HFFc6 (cell line): ENCODE measurements around the gene FMN1. TPM values are rescaled to one million over a fixed set of nuclear protein-coding genes. Genes with fewer than 3 reads are reported as not detected.

Source experiments
- DNase-seq: peaks from one replicate; pipeline ENCODE4 v3.0.0-alpha.2; 2018
- H3K27ac Mint-ChIP-seq: 2 replicates; pipeline ENCODE4 v1.8.0; 2020; ENCODE audit warnings: mild to moderate bottlenecking, mixed read lengths
- H3K27me3 Mint-ChIP-seq: 2 replicates; pipeline ENCODE4 v1.8.0; 2021; ENCODE audit warnings: mild to moderate bottlenecking, moderate library complexity, mixed read lengths; ENCODE audit not compliant: insufficient read depth
- H3K36me3 Mint-ChIP-seq: 2 replicates; pipeline ENCODE4 v1.8.0; 2021; ENCODE audit warnings: low read depth, mixed read lengths
- H3K4me1 Mint-ChIP-seq: 2 replicates; pipeline ENCODE4 v1.8.0; 2020; ENCODE audit warnings: low read depth, mixed read lengths
- H3K4me3 Mint-ChIP-seq: 2 replicates; pipeline ENCODE4 v1.8.0; 2020; ENCODE audit warnings: mild to moderate bottlenecking, moderate library complexity, mixed read lengths
- H3K9me3 Mint-ChIP-seq: 2 replicates; pipeline ENCODE4 v1.8.0; 2020; ENCODE audit warnings: mild to moderate bottlenecking, mixed read lengths
- CTCF ChIP-seq: fragments of 200-600 bp; sonication (generic); IDR thresholded peaks from 2 replicates; pipeline ENCODE4 v1.5.0; 2021; ENCODE audit warnings: antibody characterized with exemption, mild to moderate bottlenecking
- total RNA-seq, 6 experiments: library from RNA; stranded (reverse); fragmentation: NEBNext Ultra II Directional; extraction: Animal tissue kit (Norgen Biotek cat#: 25700); gene quantifications; 2 replicates in 1 of 6; 3 replicates in 5 of 6; pipeline ENCODE4 v1.2.3, GENCODE V29; 2021

FMN1 gene
- total RNA-seq, 6 experiments from 2014 or later: 8.3 to 14.0 (median 12.6) TPM

- no peak for TF ChIP-seq CTCF
- no peak for DNase-seq
- Mint-ChIP-seq H3K4me3 (no peak overlapping the region), H3K27ac (no peak overlapping the region), H3K9me3 (no peaks in the 10 kb centered on the region), H3K4me1 (no peaks in the 10 kb centered on the region), H3K27me3 (peaks cover 40% of the 10 kb centered on the region), H3K36me3 (no peaks in the 10 kb centered on the region)
Observed at GRCh38 chr15:33169625-33170024, 24.9 kb downstream of the FMN1 start.

- Mint-ChIP-seq H3K9me3 (no peaks in the 10 kb centered on the region), H3K36me3 (no peaks in the 10 kb centered on the region), H3K4me3 (no peak overlapping the region), H3K4me1 (no peaks in the 10 kb centered on the region), H3K27me3 (peaks cover 43% of the 10 kb centered on the region), H3K27ac (no peak overlapping the region)
- no peak for DNase-seq
- no peak for TF ChIP-seq CTCF
Observed at GRCh38 chr15:33168444-33168843, 26.1 kb downstream of the FMN1 start.

GRCh38 chr15:33163816-33164215 lies 30.7 kb downstream of the FMN1 start:
- no peak overlapping the region for H3K27ac Mint-ChIP-seq
- no peaks in the 10 kb centered on the region for H3K36me3 Mint-ChIP-seq
- H3K27me3 Mint-ChIP-seq: peaks cover 37% of the 10 kb centered on the region
- no peak overlapping the region for H3K4me3 Mint-ChIP-seq
- no peak for DNase-seq
- no peak for TF ChIP-seq CTCF
- H3K4me1 Mint-ChIP-seq: no peaks in the 10 kb centered on the region
- no peaks in the 10 kb centered on the region for H3K9me3 Mint-ChIP-seq

- peaks cover 34% of the 10 kb centered on the region for H3K27me3 Mint-ChIP-seq
- no peak for DNase-seq
- H3K36me3 Mint-ChIP-seq: no peaks in the 10 kb centered on the region
- no peak overlapping the region for H3K27ac Mint-ChIP-seq
- no peak for TF ChIP-seq CTCF
- no peaks in the 10 kb centered on the region for H3K4me1 Mint-ChIP-seq
- H3K4me3 Mint-ChIP-seq: no peak overlapping the region
- H3K9me3 Mint-ChIP-seq: no peaks in the 10 kb centered on the region
Observed at GRCh38 chr15:33161209-33161608, 33.3 kb downstream of the FMN1 start.

GRCh38 chr15:33160581-33161165 lies 33.8 kb downstream of the FMN1 start:
- Mint-ChIP-seq H3K4me3 (no peak overlapping the region), H3K36me3 (no peaks in the 10 kb centered on the region), H3K4me1 (peaks cover 2% of the 10 kb centered on the region), H3K27ac (no peak overlapping the region), H3K9me3 (no peaks in the 10 kb centered on the region), H3K27me3 (peaks cover 37% of the 10 kb centered on the region)
- no peak for DNase-seq
- no peak for TF ChIP-seq CTCF
